ENCODE measurements around the gene PCDHA6.
"Not testable (repeated sequence)": the region's sequence is repeated elsewhere in the genome, so short reads cannot be mapped to it uniquely, and the experiment has no call there.

The PCDHA6 gene

DNA sequence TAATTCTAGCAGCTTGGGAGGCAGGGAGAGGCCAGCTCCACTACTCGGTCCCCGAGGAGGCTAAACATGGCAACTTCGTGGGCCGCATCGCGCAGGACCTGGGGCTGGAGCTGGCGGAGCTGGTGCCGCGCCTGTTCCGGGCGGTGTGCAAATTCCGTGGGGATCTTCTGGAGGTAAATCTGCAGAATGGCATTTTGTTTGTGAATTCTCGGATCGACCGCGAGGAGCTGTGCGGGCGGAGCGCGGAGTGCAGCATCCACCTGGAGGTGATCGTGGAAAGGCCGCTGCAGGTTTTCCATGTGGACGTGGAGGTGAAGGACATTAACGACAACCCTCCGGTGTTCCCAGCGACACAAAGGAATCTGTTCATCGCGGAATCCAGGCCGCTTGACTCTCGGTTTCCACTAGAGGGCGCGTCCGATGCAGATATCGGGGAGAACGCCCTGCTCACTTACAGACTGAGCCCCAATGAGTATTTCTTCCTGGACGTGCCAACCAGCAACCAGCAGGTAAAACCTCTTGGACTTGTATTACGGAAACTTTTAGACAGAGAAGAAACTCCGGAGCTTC is 6.8 kb downstream of the PCDHA6 start:
- H3K27me3 ChIP-seq (ENCODE audit: insufficient read depth, low read length); H3K79me1 ChIP-seq (ENCODE audit: low read length); H3K14ac ChIP-seq (ENCODE audit: low read length); H2BK120ac ChIP-seq (ENCODE audit: insufficient read depth, low read length, poor library complexity); H3K4me1 ChIP-seq (ENCODE audit: control insufficient read depth in 1 of 2, insufficient read depth in 2 of 2, low read length in 2 of 2); H3K4me2 ChIP-seq (ENCODE audit: low read length); H3K18ac ChIP-seq (ENCODE audit: low read length); H4K91ac ChIP-seq (ENCODE audit: low read depth, low read length); H3K36me3 ChIP-seq (ENCODE audit: control insufficient read depth in 1 of 2, insufficient read depth in 2 of 2, low read length in 2 of 2); H4K8ac ChIP-seq (ENCODE audit: low read depth, low read length); H3K4ac ChIP-seq (ENCODE audit: low read depth, low read length); H4K12ac ChIP-seq (ENCODE audit: low read depth, low read length); H3K23ac ChIP-seq (ENCODE audit: low read length); H3K4me3 ChIP-seq (ENCODE audit: low read depth, low read length); H2BK12ac ChIP-seq (ENCODE audit: low read length); DNase-seq; H2BK5ac ChIP-seq (ENCODE audit: low read depth, low read length, poor library complexity); H3K79me2 ChIP-seq (ENCODE audit: control insufficient read depth, insufficient read depth, low read length, poor library complexity); H2AFZ ChIP-seq (ENCODE audit: insufficient read depth, low read length, poor library complexity); H2AK5ac ChIP-seq (ENCODE audit: low read length); H3K27ac ChIP-seq (ENCODE audit: low read depth, low read length): not testable (repeated sequence)
- peak overlapping the region; percentile 53 for H3K9ac ChIP-seq (ENCODE audit: low read length)
- peaks cover 16% of the 10 kb centered on the region for H3K9me3 ChIP-seq (ENCODE audit: insufficient read depth, low read depth, low read length)
- WGBS (ENCODE audit: extremely low coverage, insufficient coverage, insufficient read length) = no CpG with 5 or more reads among the region's 38 CpGs

DNA sequence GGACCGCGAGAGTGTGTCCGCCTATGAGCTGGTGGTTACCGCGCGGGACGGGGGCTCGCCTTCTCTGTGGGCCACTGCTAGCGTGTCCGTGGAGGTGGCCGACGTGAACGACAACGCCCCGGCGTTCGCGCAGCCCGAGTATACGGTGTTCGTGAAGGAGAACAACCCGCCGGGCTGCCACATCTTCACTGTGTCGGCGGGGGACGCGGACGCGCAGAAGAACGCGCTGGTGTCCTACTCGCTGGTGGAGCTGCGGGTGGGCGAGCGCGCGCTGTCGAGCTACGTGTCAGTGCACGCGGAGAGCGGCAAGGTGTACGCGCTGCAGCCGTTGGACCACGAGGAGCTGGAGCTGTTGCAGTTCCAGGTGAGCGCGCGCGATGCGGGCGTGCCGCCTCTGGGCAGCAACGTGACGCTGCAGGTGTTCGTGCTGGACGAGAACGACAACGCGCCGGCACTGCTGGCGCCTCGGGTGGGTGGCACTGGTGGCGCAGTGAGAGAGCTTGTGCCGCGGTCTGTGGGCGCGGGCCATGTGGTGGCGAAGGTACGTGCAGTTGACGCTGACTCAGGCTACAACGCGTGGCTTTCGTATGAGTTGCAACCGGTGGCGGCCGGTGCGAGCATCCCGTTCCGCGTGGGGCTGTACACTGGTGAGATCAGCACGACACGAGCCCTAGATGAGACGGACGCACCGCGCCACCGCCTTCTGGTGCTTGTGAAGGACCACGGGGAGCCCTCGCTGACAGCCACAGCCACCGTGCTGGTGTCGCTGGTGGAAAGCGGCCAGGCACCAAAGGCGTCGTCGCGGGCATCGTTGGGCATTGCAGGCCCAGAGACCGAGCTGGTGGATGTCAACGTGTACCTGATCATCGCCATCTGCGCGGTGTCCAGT is 8.1 kb downstream of the PCDHA6 start:
- Histone ChIP-seq H4K91ac (ENCODE audit: low read depth, low read length) (no peak overlapping the region), H3K18ac (ENCODE audit: low read length) (no peak overlapping the region), H3K4me1 (ENCODE audit: control insufficient read depth in 1 of 2, insufficient read depth in 2 of 2, low read length in 2 of 2) (no peaks in the 10 kb centered on the region), H3K9ac (ENCODE audit: low read length) (no peak overlapping the region), H2BK5ac (ENCODE audit: low read depth, low read length, poor library complexity) (no peak overlapping the region), H3K4me3 (ENCODE audit: low read depth, low read length) (no peak overlapping the region), H2AFZ (ENCODE audit: insufficient read depth, low read length, poor library complexity) (no peak overlapping the region), H3K14ac (ENCODE audit: low read length) (no peak overlapping the region), H2BK12ac (ENCODE audit: low read length) (no peak overlapping the region), H3K4ac (ENCODE audit: low read depth, low read length) (no peak overlapping the region), H3K23ac (ENCODE audit: low read length) (no peak overlapping the region), H2BK120ac (ENCODE audit: insufficient read depth, low read length, poor library complexity) (no peak overlapping the region), H3K27ac (ENCODE audit: low read depth, low read length) (no peak overlapping the region), H3K79me2 (ENCODE audit: control insufficient read depth, insufficient read depth, low read length, poor library complexity) (no peaks in the 10 kb centered on the region), H3K9me3 (ENCODE audit: insufficient read depth, low read depth, low read length) (peaks cover 16% of the 10 kb centered on the region), H2AK5ac (ENCODE audit: low read length) (no peak overlapping the region), H4K12ac (ENCODE audit: low read depth, low read length) (no peak overlapping the region), H3K79me1 (ENCODE audit: low read length) (no peaks in the 10 kb centered on the region), H3K4me2 (ENCODE audit: low read length) (no peak overlapping the region), H3K36me3 (ENCODE audit: control insufficient read depth in 1 of 2, insufficient read depth in 2 of 2, low read length in 2 of 2) (peaks cover 6% of the 10 kb centered on the region in 2 experiments), H4K8ac (ENCODE audit: low read depth, low read length) (no peak overlapping the region), H3K27me3 (ENCODE audit: insufficient read depth, low read length) (no peaks in the 10 kb centered on the region)
- WGBS (ENCODE audit: extremely low coverage, insufficient coverage, insufficient read length) = no CpG with 5 or more reads among the region's 103 CpGs
- DNase-seq = no peak

- H3K4me1 ChIP-seq (ENCODE audit: control insufficient read depth in 1 of 2, insufficient read depth in 2 of 2, low read length in 2 of 2) = no peaks in the 10 kb centered on the region
- no peak within 1 kb of the TSS for H2AK5ac ChIP-seq (ENCODE audit: low read length)
- no peaks in the 10 kb centered on the region for H3K27me3 ChIP-seq (ENCODE audit: insufficient read depth, low read length)
- no CpG with 5 or more reads among the region's 47 CpGs for WGBS (ENCODE audit: extremely low coverage, insufficient coverage, insufficient read length)
- peak within 1 kb of the TSS; percentile 7 for H3K4me2 ChIP-seq (ENCODE audit: low read length)
- no peak within 1 kb of the TSS for H4K12ac ChIP-seq (ENCODE audit: low read depth, low read length)
- H3K4ac ChIP-seq (ENCODE audit: low read depth, low read length) = no peak within 1 kb of the TSS
- no peak within 1 kb of the TSS for H3K14ac ChIP-seq (ENCODE audit: low read length)
- peaks cover 2% of the 10 kb centered on the region for H3K9me3 ChIP-seq (ENCODE audit: insufficient read depth, low read depth, low read length)
- no peaks in the 10 kb centered on the region for H3K79me1 ChIP-seq (ENCODE audit: low read length)
- no peak within 1 kb of the TSS for H2AFZ ChIP-seq (ENCODE audit: insufficient read depth, low read length, poor library complexity)
- peaks cover 0 to 2% of the 10 kb centered on the region in 2 experiments for H3K36me3 ChIP-seq (ENCODE audit: control insufficient read depth in 1 of 2, insufficient read depth in 2 of 2, low read length in 2 of 2)
- no peaks in the 10 kb centered on the region for H3K79me2 ChIP-seq (ENCODE audit: control insufficient read depth, insufficient read depth, low read length, poor library complexity)
- no peak within 1 kb of the TSS for H2BK120ac ChIP-seq (ENCODE audit: insufficient read depth, low read length, poor library complexity)
- no peak within 1 kb of the TSS for H2BK5ac ChIP-seq (ENCODE audit: low read depth, low read length, poor library complexity)
- H3K4me3 ChIP-seq (ENCODE audit: low read depth, low read length) = no peak within 1 kb of the TSS
- DNase-seq = no peak
- no peak within 1 kb of the TSS for H2BK12ac ChIP-seq (ENCODE audit: low read length)
- H3K27ac ChIP-seq (ENCODE audit: low read depth, low read length) = no peak within 1 kb of the TSS
- H3K9ac ChIP-seq (ENCODE audit: low read length) = no peak within 1 kb of the TSS
- no peak within 1 kb of the TSS for H3K18ac ChIP-seq (ENCODE audit: low read length)
- no peak within 1 kb of the TSS for H4K8ac ChIP-seq (ENCODE audit: low read depth, low read length)
- no peak within 1 kb of the TSS for H3K23ac ChIP-seq (ENCODE audit: low read length)
- no peak within 1 kb of the TSS for H4K91ac ChIP-seq (ENCODE audit: low read depth, low read length)
Observed at GRCh38 chr5:140840978-140841962, 13.5 kb downstream of the PCDHA6 start, which contains the start of gene PCDHA8. Gene PCDHA8, plus strand, starts transcription at chr5:140841187. Its CDS starts 135 bp downstream, at chr5:140841322.
